Activated CD4-positive, alpha-beta T cell treated with anti-CD3 and anti-CD28 coated beads for 24 hours (primary cell): ENCODE measurements around the gene TBC1D1.

Experiments used
- DNase-seq, 2 donors: peaks; one replicate each; pipeline ENCODE4 v3.0.0-alpha.2; 2020; ENCODE audit warnings: low read depth in 2 of 2

The TBC1D1 gene

DNA sequence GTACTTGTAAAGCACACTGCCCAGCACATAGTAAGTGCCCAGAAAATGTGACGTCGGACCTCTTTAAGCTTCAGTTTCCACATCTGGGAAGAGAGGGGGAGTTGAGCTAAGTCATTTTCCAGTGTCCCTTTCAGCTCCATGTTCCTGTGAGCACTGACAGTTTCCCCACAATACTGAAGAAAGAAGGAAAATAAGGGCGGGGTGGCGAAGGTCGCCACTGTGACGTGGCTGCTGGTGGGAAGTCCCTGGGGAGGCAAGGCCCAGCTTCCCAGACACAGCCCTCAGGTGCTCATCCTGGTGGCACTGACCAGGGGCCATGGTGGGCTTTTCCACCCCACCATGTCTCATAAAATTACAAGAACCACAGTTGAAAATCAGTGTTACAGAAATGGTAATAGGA lies 191.1 kb downstream of the TBC1D1 start:
- DNase-seq, result no peak

- no peak for DNase-seq
These were observed 191.8 kb downstream of the TBC1D1 start for GRCh38 chr4:38082424-38083385.

DNA sequence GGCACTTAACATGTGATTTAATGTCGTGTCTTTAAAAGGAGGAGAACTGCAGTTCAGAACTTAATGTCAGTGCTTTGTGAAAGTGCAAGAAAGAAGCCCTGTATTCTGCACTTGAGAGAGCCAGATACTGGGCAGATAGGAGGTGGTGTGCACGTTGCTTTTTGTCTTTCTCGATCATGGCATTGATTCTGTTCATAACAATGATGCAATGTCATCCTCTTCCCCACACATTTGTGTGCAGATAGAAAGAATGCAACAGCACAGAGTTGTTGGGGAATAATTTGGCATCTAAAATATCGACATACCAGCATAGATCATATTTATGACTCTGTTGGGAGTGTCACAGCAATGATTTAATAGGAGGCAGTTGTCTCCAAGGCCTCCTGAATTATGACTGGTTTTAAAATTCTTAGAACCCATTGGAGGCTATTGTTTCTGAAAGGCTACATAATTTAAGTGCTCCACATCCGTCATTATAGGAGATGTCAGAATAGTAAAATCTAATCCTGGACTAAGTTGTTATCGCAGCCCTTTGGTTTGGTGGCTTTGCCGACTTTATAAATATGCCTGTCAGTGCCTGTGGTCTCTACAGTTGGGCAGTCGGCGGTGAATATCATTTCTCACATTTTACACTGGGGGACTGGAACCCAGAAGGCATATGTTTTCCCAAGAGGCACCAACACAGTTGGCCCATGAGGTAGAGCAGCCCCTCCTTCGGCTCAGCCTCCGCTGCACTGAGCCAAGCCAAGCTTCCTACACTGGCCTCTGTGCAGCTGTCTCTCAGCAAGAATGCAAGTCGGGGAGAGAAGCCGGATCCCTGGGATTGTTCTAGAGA lies 194.2 kb downstream of the TBC1D1 start:
- DNase-seq, result no peak

DNA sequence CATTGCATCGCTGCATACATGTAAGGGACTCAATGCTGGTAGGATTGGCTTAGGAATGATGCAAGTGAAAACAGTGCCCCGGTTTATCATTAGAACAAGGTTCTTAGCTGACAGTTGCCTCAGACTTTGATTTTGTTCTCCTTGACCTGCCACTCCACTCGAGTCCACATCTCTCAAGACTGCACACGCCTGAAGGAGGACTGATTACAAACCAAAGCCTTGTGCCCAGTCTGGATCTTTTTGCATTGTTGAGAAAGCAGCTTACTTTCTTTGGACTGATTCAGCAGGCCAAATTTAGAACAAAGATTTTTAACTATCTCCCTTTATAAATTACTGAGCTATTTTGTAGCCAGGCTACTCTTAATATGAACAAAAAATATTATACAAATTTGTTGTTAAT lies 194.9 kb downstream of the TBC1D1 start:
- no peak for DNase-seq

DNA sequence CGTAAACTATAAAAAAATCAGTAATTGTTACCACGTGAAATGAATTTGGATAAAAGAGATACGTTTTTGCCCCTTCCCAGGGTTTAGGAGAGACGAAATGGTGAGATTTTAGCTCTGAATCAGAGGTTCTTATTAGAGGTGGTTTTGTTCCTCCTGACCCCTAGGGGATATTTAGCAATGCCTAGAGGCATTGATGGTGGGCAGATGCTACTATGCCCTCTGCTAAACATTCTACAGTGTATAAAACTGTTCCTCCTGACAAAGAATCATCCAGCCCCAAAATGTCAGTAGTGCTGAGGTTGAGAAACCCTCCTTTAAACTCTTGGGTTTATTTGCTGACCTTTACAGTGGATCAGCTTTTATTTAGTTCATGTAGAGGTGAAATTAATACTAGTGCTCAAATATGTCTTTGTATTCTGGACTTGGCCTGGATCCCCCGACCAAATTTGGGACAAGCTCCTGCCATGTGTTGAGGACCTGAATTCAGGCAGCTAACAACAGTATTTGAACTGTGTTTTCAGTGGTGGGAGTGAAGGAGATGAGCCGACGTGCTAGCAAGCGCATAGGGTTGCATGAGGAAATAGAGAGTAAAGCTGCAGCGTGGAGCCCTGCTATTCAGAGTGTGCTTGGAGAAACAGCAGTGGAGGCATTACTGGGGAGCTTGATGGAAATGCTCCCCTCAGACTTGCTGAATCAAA lies 195.4 kb downstream of the TBC1D1 start:
- DNase-seq, result no peak

DNA sequence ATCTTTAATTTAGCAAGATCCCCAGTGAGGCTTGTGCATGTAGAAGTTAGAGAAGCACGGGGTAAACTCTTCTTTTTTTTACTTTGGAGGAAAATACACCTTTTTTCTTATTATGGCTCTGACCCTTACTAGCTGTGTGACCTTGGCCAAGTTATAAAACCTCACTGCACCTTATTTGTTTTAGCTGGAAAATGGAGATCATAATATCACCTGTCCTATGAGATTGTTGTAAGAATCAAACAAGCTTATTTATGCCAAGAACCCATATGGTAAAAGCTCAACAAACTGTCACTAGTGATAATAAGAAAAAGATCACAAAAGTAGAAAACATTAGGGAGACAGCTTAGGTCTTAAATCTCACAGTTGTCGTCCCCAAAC lies 196.0 kb downstream of the TBC1D1 start:
- no peak for DNase-seq

GRCh38 chr4:38088321-38088720 lies 197.4 kb downstream of the TBC1D1 start:
- no peak for DNase-seq

DNA sequence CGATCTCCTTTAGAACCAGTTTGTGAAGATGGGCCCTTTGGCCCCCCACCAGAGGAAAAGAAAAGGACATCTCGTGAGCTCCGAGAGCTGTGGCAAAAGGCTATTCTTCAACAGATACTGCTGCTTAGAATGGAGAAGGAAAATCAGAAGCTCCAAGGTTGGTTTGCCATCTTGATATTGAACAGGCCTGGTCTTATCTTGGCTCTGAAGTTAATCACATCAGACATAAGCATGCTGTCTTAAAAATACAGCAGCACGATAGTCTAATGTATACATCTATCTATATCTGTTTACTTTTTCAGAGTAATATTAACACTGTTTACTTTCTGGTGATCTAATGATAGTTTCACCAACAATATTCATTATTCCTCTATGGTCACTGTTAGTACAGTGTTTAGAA lies 199.1 kb downstream of the TBC1D1 start:
- no peak for DNase-seq

DNA sequence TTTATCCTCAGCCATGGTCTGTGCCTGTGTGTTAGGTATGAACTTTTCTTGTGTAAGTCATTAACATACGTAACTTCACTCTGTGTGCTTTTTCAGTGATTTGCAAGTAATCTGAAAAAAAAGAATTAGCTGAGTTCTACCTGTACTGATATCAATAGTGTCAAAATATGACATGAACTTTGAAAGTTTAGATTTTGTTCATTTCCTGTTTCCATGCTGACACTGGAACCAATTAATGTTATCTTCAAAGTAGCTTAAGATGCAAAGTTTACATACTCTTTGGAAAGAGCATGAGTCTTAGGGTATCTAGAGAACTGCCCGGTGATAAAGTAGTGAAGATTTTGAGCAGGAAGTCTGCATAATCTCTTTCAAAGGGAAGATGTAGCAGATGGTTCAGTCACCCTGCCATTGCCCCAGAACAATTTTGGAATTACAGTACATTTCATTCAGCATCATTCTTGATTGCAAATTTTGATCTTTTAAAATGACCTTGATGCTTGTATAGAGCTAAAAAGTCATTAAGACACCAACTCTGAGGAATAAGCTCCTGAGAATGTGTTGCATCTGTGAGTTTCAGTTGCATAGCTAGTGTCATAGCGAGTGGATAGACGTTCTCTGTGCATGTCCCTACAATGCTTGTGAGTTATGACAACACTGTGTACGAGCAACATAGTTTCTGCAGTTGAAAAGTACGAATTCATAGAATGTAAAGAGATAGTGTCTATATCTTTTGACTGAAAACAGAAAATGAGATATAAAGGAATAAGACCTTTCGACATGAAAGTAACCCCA lies 199.8 kb downstream of the TBC1D1 start:
- no peak for DNase-seq

DNA sequence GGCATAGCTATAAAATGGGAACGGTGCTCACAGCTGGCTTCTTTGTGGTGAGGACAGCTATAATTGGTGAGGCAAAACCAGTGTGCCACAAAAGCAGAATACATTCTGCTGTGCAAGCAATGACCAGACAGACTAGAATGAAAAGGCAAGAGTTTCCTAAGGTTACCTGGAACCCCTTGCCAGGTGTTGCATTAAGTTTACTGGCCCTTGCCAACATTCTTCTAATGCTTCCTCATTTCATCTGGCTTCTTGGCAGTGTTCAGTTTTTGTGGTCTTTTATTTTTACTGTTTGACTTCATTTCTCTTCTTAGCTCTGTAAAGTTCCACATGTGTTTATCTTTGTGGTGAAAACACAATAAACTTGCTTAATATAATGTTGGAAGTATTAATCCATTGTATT lies 200.8 kb downstream of the TBC1D1 start:
- no peak for DNase-seq

DNA sequence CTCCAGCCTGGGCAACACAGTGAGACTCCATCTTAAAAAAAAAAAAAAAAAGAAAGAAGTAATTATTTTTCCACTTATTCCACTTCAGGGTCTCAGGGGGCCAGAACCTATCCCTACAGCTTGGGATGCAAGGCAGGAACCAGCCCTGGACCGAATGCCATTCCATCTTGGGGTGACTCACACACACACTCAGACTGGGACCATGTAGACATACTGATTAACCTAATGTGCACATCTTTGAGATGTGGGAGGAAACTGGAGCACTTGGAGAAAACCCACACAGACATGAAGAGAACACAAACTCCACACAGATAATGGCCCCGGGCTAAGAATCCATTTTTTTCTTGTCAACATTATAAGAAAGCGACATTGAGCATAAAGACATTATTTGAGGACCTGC lies 201.8 kb downstream of the TBC1D1 start:
- no peak for DNase-seq

DNA sequence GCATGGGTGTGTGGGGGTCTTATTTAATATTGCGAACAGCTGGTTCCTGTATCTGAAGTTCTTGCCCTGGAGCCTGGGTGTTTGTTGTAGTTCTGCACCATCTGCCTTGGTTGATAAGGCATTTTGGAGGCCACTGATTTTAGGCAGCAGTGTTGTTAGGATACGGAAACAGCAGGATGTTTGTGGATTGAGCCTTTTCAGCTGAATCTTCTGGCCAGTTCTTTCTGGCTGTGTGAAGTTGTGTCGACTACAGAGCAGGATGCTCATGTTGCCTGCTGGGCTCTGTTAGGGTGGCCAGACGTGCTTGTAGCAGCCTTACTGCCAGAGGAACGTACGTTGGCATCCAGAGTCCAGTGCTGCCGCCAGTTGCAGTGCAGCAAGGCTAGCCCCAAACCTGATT lies 203.5 kb downstream of the TBC1D1 start:
- no peak for DNase-seq

DNA sequence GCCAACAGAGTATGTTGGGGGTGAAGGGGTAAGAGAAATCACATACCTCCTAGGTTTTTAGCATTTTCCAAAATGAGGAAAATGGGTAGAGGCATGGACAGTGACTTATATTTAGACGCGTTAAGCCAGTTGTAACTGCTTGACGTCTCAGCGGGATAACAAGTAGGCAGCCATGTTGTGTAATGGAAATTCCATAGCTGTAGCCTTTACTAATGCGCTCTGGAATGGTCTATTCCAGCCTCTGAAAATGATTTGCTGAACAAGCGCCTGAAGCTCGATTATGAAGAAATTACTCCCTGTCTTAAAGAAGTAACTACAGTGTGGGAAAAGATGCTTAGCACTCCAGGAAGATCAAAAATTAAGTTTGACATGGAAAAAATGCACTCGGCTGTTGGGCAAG lies 204.8 kb downstream of the TBC1D1 start:
- no peak for DNase-seq

- no peak for DNase-seq
These were observed 206.9 kb downstream of the TBC1D1 start for GRCh38 chr4:38097818-38098217.

DNA sequence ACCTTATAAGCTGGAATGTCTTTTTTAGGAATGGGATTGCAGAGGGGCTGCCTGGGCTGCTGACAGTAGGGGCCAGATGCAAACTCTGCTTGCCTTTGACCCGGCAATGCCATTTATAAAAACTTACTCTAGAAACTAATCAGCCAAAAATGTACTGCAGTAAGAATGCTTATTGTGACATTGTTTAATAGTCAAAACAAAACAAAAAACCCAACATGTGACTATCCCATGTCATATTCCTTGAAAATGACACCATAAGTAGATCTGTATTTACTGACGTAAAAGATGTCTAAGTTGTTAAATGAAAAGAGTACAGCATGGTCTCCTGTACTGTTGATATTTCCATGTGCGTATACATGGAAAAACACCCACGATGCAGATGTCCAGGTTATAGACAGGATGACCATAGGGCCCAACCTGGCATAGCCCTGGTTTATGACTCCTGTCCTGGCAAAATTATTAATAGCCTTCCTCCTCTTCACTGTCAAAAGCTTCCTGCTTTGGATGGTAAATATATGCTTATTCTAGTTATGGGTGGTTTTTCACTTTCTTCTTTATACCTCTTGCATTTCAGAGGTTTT lies 208.2 kb downstream of the TBC1D1 start:
- DNase-seq, result no peak

DNA sequence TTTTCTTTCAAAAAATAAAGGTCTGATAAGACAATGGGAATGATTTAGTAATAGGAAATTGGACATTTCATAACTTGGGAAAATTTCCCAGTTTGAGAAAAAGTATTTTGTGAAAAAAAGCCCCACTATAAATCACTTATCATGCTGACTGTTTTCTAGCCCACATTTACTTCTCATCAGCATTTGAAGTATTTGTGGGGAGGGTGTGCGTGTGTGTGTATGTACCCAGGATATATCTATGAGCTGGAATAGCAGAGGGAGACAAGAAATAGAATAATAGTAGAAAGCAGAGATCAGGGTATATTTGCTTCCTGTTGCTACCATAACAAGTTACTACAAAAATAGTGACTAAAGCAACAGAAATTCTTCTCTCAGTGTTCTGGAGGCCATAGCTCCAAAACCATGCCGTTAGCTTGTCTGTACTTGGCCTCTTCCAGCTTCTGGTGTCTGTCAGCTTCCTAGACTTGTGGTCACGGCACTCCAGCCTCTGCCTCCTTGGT lies 209.1 kb downstream of the TBC1D1 start:
- DNase-seq, result no peak

- DNase-seq, result no peak
These were observed 209.8 kb downstream of the TBC1D1 start for GRCh38 chr4:38100474-38101255.

GRCh38 chr4:38101563-38101962 lies 210.7 kb downstream of the TBC1D1 start:
- DNase-seq, result no peak

- DNase-seq, result no peak
These were observed 212.2 kb downstream of the TBC1D1 start for GRCh38 chr4:38102957-38103588.
